ENCODE data around the gene ZNF708.

GRCh38 chr19:21358768-21359451 is 29.7 kb upstream of the ZNF708 start, which contains the start of gene ZNF738:
- no peak for TF ChIP-seq POLR2A (IDR thresholded peaks at IDR 0.05; ENCODE audit: low read depth)
- TF ChIP-seq, protein P1, sequence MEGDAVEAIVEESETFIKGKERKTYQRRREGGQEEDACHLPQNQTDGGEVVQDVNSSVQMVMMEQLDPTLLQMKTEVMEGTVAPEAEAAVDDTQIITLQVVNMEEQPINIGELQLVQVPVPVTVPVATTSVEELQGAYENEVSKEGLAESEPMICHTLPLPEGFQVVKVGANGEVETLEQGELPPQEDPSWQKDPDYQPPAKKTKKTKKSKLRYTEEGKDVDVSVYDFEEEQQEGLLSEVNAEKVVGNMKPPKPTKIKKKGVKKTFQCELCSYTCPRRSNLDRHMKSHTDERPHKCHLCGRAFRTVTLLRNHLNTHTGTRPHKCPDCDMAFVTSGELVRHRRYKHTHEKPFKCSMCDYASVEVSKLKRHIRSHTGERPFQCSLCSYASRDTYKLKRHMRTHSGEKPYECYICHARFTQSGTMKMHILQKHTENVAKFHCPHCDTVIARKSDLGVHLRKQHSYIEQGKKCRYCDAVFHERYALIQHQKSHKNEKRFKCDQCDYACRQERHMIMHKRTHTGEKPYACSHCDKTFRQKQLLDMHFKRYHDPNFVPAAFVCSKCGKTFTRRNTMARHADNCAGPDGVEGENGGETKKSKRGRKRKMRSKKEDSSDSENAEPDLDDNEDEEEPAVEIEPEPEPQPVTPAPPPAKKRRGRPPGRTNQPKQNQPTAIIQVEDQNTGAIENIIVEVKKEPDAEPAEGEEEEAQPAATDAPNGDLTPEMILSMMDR (IDR thresholded peaks at IDR 0.05), result no peak
- peak; percentile 62 to 74 for TF ChIP-seq POLR2AphosphoS5 (IDR thresholded peaks at IDR 0.05)
- TF ChIP-seq EP300 (IDR thresholded peaks at IDR 0.05), result no peak

Data from esophagus muscularis mucosa (tissue), 4 donors.